CD4-positive, alpha-beta T cell treated with Interleukin-10 for 1 hour (primary cell): Measurements from ENCODE around the gene PRELP.

Experiments used
- DNase-seq: peaks from one replicate; pipeline ENCODE4 v3.0.0-alpha.2; 2020

Gene PRELP

DNA sequence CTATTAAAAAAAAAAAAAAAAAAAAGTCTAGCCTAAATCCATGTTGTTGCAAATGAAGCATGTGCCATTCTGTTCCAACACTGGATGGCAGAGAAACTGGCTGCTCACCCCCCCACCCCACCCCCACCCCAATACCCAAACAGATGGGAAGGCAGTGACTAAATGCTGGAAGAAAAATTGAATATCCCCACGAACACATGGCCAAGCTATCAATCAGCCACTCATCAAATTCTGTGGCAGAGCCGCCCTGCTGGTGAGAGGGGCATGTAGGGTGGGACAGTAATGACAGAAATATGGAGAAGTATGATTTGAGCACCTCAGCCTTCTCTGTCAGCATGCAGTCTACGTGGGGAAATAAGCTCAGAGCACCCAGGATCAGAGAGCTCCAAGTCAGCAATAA, 52.5 kb downstream of the PRELP start:
- no peak for DNase-seq

DNA sequence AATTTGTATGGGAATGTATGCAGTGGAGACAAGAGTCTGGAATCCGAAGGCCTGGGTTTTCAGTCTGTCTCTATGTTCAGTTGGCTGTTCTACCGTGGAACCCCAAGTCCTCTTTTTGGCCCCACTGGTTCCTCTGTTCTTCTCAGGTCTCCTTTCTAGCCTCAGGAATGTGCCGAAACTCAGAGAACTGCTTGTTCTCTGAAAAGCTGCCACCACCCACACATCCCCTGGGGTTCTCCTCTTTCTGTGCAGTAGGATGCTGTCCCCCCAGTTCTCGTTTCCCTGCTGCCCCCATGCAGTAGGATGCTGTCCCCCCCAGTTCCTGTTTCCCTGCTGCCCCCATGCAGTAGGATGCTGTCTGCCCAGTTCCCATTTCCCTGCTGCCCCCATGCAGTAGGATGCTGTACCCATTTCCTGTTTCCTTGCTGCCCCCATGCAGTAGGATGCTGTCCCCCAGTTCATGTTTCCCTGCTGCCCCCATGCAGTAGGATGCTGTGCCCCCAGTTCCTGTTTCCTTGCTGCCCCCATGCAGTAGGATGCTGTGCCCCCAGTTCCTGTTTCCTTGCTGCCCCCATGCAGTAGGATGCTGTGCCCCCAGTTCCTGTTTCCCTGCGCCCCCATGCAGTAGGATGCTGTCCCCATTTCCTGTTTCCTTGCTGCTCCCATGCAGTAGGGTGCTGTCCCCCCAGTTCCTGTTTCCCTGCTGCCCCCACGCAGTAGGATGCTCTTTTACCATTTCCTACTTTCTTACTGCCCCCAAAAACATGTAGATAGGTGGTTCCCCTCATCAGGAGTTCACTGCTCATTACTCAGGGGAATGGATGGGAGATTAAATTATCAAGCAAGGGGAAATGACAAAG, 53.6 kb downstream of the PRELP start:
- DNase-seq = no peak

DNA sequence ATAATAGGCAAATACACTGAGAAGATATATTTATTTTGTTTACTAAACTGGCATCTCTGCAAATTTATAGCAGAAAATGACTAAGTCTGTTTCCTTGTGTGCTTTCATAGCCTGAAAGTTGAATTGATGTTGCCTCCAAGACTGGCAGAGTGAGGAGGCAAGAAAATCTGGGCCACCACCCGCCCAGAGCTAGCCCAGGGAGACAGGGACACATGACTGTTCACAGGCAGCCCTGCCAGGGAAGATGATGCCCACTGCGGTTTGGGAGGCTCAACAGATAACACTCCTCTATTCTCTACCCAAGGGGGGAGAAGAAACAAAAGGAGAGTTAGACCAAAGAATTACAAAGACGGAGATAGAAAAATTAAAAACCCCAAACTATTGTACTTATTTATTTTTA, 55.5 kb downstream of the PRELP start:
- no peak for DNase-seq

DNA sequence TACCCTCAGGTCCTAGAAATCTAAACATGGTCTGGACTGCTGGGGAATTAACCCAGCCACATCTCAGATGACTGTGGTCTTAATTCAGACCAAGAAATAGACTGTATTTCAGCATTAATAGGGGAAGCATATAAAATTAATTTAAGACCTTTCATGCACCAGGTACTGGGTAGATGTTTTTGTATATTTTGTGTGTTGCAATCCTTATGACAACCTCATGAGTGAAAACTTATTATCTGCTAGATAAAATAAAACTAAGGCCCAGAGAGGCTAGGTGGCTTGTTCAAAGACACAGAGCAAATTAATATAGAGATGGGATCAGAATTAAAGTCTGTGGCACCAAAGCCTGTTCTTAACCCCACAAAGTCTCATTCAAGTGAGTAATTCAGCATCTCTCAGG, 58.4 kb downstream of the PRELP start:
- no peak for DNase-seq

DNA sequence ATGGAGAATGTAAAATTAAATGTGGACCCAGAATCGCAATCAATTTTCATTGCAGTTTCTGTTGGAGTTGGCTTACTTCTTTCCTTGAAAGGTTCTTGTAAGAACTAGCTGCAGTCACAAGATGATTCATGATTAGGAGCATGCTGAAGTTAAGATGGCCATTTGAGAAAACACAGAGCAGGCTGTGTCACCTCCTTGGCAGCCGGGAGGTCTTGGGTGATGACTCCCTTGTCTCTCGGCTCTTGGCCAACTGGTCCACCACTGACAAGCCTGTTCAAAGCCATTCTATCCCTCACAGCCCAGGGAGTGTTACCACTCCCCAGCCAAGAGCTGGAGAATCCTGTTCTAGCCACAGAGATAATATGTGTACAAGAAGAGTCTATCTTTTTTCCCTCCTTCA, 58.9 kb downstream of the PRELP start:
- DNase-seq = no peak

DNA sequence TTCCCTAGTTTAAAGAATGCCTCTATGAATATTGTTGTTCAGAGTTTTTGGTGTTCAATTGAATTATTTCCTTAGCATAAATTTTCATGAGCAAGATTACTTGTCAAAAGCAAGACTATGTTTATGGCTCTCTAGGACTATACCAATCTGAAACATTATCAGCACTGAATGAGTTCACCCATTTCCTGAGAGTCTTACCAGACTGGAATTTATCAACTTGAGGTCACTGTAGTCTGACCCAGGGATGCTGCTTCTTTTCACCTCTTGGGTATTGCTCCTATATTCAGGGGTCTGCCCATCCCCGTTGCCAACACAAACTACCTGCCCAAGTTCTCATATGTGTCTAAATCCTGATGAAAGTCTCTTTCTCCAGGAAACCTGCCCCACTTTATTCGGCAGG, 61.0 kb downstream of the PRELP start:
- no peak for DNase-seq

DNA sequence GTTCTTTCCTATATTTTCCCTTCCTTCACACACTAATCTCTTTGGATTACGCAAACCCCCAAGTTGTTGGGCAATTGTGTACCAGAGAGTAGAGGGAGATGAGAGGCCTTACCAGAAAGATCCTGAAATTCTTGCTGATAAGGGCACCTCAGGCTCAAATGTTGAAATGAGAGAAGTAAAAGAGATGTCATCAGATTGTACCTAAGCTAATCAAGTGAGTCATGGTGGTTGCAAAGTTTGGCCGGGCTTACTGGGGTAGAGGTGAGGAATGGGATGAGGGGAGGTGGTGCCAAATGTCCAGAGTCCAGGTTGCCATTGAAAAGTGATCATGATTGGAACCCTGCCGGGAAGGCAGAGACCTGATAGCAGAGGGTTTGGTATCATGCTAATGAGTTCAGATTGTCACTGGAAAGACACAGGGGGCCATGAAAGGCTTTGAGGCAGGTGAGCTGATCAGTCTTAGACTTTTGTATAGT, 61.4 kb downstream of the PRELP start:
- DNase-seq = no peak

DNA sequence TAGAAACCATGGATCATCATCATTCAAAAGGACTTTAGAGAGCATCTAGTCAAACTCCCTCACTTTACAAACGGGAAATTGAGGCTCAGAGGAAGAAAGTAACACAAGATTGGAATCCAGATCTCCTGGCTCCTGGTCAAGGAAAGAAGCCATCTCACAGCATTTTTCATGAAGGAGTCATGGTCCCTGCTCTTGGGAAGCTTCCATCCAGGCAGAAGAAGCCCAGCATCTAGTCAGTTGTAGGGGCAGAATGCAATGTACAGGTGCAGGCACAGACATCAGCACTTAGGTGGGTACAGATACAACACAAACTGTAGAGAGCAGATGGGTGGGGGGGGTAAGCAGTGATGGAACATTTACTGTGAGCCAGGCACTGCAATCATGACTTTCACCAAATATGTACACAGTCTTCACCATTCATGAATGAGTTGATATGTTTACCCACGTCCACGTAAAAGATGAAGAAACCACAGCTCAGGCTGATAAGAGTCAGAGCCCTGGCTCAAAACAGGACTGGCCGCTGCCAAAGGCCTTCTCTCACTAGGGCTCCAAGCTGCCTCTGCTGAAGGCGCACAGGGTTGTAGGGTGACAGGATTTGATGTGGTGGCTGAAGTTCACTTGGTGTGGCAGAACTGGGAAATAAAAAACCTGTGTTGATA, 62.3 kb downstream of the PRELP start:
- DNase-seq = peak; percentile 2

DNA sequence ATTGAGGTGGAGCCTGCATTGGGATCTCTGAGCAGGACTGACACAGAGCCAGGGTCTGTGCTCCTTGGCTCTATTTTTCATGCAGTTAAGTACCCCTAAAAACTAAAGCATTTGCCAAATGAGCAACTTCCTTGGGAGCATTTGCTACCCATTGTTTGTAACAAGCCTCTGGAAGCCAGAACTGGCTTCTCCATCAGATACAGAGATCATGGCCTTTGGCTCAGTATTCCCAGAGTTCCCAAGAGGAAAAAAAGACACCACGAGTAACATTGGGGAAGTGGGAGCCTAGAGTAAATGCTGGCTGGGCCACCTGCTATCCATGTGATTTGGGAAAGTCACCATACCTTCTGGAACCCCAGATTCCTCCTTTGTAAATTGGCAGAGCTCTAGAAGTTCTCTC, 63.1 kb downstream of the PRELP start:
- DNase-seq = no peak

DNA sequence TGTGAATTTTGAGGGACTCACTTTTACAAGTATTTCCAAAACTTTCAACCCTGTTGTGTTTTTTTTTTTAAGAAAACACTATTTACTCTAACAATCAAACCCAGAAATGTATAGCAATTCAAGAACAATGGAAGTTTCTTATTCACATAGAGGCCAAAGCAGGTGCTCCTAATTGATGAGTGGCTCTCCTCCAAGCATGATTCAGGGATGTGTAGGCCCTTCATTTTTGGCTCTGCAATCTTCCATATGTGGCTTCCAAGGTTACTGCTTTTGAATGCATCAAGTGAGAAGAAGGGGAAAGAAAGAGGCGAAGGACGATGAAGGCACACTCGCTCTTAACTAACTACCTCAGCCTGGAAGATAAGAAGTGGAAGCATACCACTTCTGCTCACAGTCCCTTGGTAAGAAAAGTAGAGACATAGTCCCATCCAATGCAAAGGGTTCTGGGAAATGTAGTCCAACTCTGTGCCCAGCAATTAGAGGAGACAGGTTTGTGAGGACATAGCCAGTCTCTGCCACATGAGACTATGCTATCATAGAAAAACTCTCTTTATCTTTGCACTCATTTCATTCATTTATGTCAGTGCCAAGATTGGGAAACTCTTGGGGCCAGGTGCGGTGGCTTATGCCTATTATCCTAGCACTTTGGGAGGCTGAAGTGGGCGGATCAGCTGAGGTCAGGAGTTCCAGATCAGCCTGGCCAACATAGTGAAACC, 64.4 kb downstream of the PRELP start:
- no peak for DNase-seq
